NOMO-1 treated with DMSO at 0.1 percent for 48 hours (cell line): ENCODE data around the gene PIGV.
A peak's percentile ranks its signal among the peaks of the same experiment; 100 is the strongest.
"Not testable (repeated sequence)": the region's sequence is repeated elsewhere in the genome, so short reads cannot be mapped to it uniquely, and the experiment has no call there.

Experiments
- DNase-seq: peaks from one replicate; lab custom pipeline; 2025; ENCODE audit not compliant: unreplicated experiment; lab: John Stamatoyannopoulos, UW

PIGV gene

GRCh38 chr1:26831546-26832248 lies 43.9 kb downstream of the PIGV start:
- DNase-seq: no peak

GRCh38 chr1:26832249-26832960 lies 44.7 kb downstream of the PIGV start:
- no peak for DNase-seq

GRCh38 chr1:26833432-26834405 lies 46.0 kb downstream of the PIGV start:
- peak; percentile 5 for DNase-seq

- DNase-seq: not testable (repeated sequence)
Measured at GRCh38 chr1:26837665-26838064, 49.9 kb downstream of the PIGV start.

- no peak for DNase-seq
Measured at GRCh38 chr1:26838474-26839338, 51.0 kb downstream of the PIGV start.

- no peak for DNase-seq
Measured at GRCh38 chr1:26839339-26839722, 51.6 kb downstream of the PIGV start.

- DNase-seq: no peak
Measured at GRCh38 chr1:26839779-26840178, 52.0 kb downstream of the PIGV start.

- DNase-seq: no peak
Measured at GRCh38 chr1:26844424-26845196, 56.9 kb downstream of the PIGV start.

- DNase-seq: not testable (repeated sequence)
Measured at GRCh38 chr1:26847826-26848225, 60.1 kb downstream of the PIGV start.
